GM20000 (cell line): ENCODE measurements around the gene NYAP1.
A peak's percentile ranks its signal among the peaks of the same experiment; 100 is the strongest.
"Not testable (repeated sequence)": the region's sequence is repeated elsewhere in the genome, so short reads cannot be mapped to it uniquely, and the experiment has no call there.

Experiments
- DNase-seq: peaks from one replicate; pipeline ENCODE4 v3.0.0; 2012; ENCODE audit warnings: low spot score
- CTCF ChIP-seq: IDR thresholded peaks from 2 replicates; pipeline ENCODE4 v1.5.1; 2012; ENCODE audit warnings: mild to moderate bottlenecking, control low read depth; ENCODE audit errors: extremely low read depth, missing control alignments

NYAP1 gene

DNA sequence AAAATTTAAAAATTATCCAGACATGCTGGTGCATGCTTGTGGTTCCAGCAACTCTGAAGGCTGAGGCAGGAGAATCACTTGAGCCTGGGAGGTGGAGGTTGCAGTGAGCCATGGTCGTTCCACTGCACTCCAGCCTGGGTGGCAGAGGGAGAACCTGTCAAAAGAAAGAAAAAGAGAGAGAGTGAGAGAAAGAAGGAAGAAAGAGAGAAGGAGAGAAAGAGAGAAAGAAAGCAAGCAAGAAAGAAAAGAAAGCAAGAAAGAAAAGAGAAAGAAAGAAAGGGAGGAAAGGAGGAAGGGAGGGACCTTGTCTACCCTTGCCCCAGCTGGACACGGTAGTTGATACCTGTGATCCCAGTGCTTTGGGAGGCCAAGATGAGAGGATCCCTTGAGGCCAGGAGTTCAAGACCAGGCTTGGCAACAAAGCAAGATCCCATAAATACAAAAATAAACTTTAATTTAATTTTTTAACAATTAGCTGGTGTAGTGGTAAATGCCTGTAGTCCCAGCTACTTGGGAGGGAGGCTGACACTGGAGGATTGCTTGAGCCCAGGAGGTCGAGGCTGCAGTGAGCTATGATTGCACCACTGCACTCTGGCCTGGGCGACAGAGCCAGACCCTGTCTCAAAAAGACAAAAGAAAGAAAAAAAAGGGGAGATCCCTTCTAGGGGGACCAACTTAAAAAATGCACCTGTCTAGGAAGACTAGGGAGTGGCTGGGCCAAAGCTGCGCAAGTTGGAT lies 9.2 kb downstream of the NYAP1 start:
- TF ChIP-seq CTCF, result no peak
- DNase-seq, result no peak

GRCh38 chr7:100493476-100494264 lies 9.9 kb downstream of the NYAP1 start:
- TF ChIP-seq CTCF, result no peak
- DNase-seq, result peak; percentile 77

DNA sequence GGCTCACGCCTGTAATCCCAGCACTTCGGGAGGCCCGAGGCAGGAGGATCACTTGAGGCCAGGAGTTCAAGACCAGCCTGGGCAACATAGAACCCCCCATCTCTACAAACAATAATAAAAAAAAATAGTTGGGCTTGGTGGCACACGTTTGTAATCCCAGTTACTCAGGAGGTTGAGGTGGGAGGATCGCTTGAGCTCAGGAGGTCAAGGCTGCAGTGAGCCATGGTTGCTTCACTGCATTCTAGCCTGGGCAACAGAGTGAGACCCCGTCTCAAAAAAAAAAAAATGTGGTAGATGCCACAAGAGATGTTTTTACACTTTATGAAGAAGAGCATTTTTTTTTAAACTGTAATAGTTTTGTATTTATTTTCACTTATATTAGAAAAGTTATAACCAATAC lies 12.8 kb downstream of the NYAP1 start:
- TF ChIP-seq CTCF, result no peak
- DNase-seq, result no peak

DNA sequence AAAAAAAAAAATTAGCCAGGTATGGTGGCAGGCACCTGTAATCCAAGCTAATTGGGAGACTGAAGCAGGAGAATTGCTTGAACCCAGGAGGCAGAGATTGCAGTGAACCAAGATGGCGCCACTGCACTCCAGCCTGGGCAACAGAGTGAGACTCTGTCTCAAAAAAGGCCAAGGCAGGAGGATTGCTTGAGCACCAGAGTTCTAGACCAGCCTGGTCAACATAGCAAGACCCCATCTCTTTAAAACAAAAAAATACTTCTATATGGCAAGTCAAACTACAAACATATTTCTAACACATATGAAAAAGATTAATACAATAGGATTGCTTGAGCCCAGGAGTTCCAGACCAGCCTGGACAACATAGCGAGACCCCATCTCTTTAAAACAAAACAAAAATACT lies 17.0 kb downstream of the NYAP1 start:
- DNase-seq, result not testable (repeated sequence)

DNA sequence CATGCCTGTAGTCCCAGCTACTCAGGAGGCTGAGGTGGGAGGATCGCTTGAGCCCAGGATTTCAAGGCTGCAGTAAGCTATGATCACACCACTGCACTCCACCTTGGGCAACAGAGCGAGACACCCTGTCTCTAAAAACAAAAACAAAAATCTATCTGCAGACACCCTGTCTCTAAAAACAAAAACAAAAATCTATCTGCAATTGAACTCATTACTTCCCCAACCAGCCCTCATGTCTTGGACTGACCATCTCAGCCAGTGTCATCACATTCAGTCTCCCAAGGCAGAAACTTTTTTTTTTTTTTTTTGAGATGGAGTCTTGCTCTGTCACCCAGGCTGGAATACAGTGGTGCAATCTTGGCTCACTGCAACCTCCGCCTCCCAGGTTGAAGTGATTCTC lies 20.3 kb downstream of the NYAP1 start:
- not testable (repeated sequence) for DNase-seq

GRCh38 chr7:100504887-100505611 lies 21.3 kb downstream of the NYAP1 start:
- no peak for DNase-seq
- no peak for TF ChIP-seq CTCF

DNA sequence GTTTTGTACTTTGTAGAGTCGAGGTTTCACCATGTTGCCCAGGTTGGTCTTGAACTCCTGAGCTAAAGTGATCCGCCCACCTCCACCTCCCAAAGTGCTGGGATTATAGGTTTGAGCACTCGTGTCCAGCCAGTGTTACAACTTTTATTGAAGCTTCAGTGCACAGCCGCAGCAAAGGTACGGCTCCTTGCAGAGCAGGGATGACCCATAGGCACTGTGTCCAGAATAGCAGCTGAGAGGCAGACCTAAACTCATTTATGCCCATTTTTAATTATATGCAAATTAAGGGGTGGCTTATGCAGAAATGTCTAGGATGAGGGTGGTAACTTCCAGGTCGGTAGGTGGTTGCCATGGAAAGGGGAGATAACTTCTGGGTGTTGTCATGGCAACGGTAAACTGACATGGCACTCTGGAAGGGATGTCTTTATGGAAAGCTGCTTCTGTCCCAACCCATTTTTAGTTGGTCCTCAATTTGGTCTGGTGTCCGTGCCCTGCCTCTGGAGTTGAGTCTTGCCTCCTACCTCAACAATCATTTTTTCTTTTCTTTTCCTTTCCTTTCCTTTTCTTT lies 22.7 kb downstream of the NYAP1 start:
- DNase-seq, result no peak
- no peak for TF ChIP-seq CTCF

DNA sequence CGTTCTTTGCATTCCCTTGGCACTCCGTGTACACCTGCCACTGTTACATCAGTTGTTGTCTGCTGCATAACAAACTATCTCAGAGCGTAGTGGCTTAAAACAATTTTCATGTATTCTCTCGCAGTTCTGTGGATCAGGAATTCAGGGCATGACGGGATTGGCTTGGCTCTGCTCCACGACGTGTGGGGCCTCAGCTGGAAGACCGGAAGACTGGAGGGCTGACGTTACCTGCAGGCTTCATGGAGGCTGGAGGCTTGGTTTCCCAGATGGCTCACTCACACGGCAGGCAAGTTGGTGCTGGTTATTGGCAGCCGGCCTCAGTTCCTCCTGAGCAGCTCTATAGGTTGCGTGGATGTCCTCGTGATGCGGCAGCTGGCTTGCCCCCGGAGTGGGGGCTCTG lies 25.5 kb downstream of the NYAP1 start:
- no peak for DNase-seq
- TF ChIP-seq CTCF, result no peak
